Dermis blood vessel endothelial cell (primary cell): ENCODE data around the gene RXRB. TPM values are rescaled to one million over a fixed set of nuclear protein-coding genes. Genes with fewer than 3 reads are reported as not detected.

Experiments used
- DNase-seq: peaks from one replicate; pipeline ENCODE4 v3.0.0; 2010
- total RNA-seq: library from RNA; depleted of rRNA; stranded (reverse); fragments of >200 nt; gene quantifications from 2 replicates; pipeline ENCODE4 v1.2.3, GENCODE V29; 2014

RXRB gene
- total RNA-seq, 1 donor from 2014 or later = 27.9 TPM

- DNase-seq = no peak
These were observed 11.4 kb upstream of the RXRB start for GRCh38 chr6:33211666-33212422.

GRCh38 chr6:33211136-33211535, 10.7 kb upstream of the RXRB start:
- DNase-seq = no peak

- DNase-seq = no peak
These were observed 9.4 kb upstream of the RXRB start for GRCh38 chr6:33209856-33210255.

- peak; percentile 85 for DNase-seq
These were observed 7.9 kb upstream of the RXRB start, which contains the start of gene RING1 for GRCh38 chr6:33208091-33208967. TSS of gene RING1 (plus strand) at chr6:33208500. CDS start at chr6:33208823, 323 bp downstream.

GRCh38 chr6:33207552-33208090, 7.2 kb upstream of the RXRB start:
- DNase-seq = peak; percentile 64

- DNase-seq = peak; percentile 56
These were observed 6.5 kb upstream of the RXRB start for GRCh38 chr6:33206864-33207551.

GRCh38 chr6:33206027-33206863, 5.8 kb upstream of the RXRB start:
- DNase-seq = no peak

- no peak for DNase-seq
These were observed 4.9 kb upstream of the RXRB start for GRCh38 chr6:33205191-33206026.

- DNase-seq = peak; percentile 93
These were observed 4.1 kb upstream of the RXRB start, which contains the start of gene HSD17B8 for GRCh38 chr6:33204415-33205190. TSS of gene HSD17B8 (plus strand) at chr6:33204655. CDS start at chr6:33204669, 14 bp downstream.

- no peak for DNase-seq
These were observed 3.6 kb upstream of the RXRB start for GRCh38 chr6:33204165-33204414.

- DNase-seq = no peak
These were observed 3.1 kb upstream of the RXRB start for GRCh38 chr6:33203443-33204164.

- DNase-seq = no peak
These were observed 2.3 kb upstream of the RXRB start for GRCh38 chr6:33202799-33203198.

- DNase-seq = no peak
These were observed 1.5 kb upstream of the RXRB start for GRCh38 chr6:33201935-33202334.

GRCh38 chr6:33201147-33201545, 681 bp upstream of the RXRB start:
- no peak for DNase-seq

- peak; percentile 58 for DNase-seq
These were observed 712 bp downstream of the RXRB start for GRCh38 chr6:33199687-33200218.

- no peak for DNase-seq
These were observed 1.5 kb downstream of the RXRB start for GRCh38 chr6:33198853-33199436.

GRCh38 chr6:33198159-33198852, 2.2 kb downstream of the RXRB start:
- DNase-seq = no peak

- peak; percentile 80 for DNase-seq
These were observed 2.9 kb downstream of the RXRB start for GRCh38 chr6:33197431-33198048.
